Gastroesophageal sphincter (tissue), 3 donors: Measurements from ENCODE around the gene TRIM68.
A peak's percentile ranks its signal among the peaks of the same experiment; 100 is the strongest.

Source experiments
- CTCF ChIP-seq, 4 experiments: fragments of 200-600 bp in 2 of 4; fragments of 450-650 bp in 2 of 4; sonication (generic) in 1 of 4; IDR thresholded peaks; one replicate each; pipeline ENCODE4 v1.5.1; 2017 to 2019; ENCODE audit warnings: antibody characterized with exemption in 4 of 4, mild to moderate bottlenecking in 2 of 4, moderate library complexity in 2 of 4
- EP300 ChIP-seq: sonication (generic); formaldehyde crosslinking; IDR thresholded peaks from one replicate; pipeline ENCODE4 v1.6.1; 2017; ENCODE audit warnings: antibody characterized with exemption, mild to moderate bottlenecking
- POLR2A ChIP-seq, 2 donors: fragments of 450-650 bp; IDR thresholded peaks; one replicate each; pipeline ENCODE4 v1.6.1; 2017; ENCODE audit warnings: antibody characterized with exemption in 2 of 2, mild to moderate bottlenecking in 2 of 2, moderate library complexity in 1 of 2
- POLR2AphosphoS5 ChIP-seq: sonication (generic); formaldehyde crosslinking; IDR thresholded peaks from one replicate; pipeline ENCODE4 v1.6.1; 2017; ENCODE audit warnings: antibody characterized with exemption

- TF ChIP-seq CTCF (IDR thresholded peaks at IDR 0.05) (peak; percentile 81 to 89 (median 86)), POLR2A (IDR thresholded peaks at IDR 0.05) (no peak), POLR2AphosphoS5 (no peak), EP300 (no peak)
Measured at GRCh38 chr11:4636962-4637661, 29.1 kb upstream of the TRIM68 start, which contains the start of gene OR51D1.
